ENCODE results near the gene GPX2.

The GPX2 gene

DNA sequence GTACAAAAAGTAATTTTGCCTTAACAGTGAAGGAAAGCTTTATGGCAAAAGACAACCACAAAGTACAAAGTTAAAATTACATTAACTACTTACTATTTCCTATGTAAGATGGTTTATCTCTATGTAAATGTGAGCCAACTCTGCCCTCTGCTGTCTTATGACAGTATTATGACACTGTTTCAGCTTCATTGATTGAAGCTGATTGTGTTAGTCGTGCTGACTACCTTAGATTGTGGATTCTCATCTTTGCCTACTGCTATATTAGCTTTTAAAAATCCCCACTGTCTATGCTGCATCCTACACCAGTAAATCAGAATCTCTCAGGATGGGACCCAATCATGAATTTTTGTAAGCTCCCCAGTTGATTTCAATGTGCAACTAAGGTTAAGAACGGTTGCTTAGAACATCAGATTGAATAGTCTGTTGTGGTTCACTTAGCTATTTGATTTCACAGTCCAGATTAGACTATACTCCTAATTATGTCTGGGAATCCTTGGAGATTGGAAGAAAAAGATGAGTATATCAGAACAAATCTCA is 50.6 kb downstream of the GPX2 start:
- FAIRE-seq: peak; percentile 90
- DNase-seq (ENCODE audit: insufficient read length): no peak
- no peak for TF ChIP-seq POLR2AphosphoS5 (IDR thresholded peaks at IDR 0.05; ENCODE audit: low read depth, low read length)
- no peak for TF ChIP-seq POLR2A (IDR thresholded peaks at IDR 0.05; ENCODE audit: low read depth, low read length)
- no peak for TF ChIP-seq TAF1 (IDR thresholded peaks at IDR 0.05; ENCODE audit: borderline replicate concordance, low read depth, low read length)

DNA sequence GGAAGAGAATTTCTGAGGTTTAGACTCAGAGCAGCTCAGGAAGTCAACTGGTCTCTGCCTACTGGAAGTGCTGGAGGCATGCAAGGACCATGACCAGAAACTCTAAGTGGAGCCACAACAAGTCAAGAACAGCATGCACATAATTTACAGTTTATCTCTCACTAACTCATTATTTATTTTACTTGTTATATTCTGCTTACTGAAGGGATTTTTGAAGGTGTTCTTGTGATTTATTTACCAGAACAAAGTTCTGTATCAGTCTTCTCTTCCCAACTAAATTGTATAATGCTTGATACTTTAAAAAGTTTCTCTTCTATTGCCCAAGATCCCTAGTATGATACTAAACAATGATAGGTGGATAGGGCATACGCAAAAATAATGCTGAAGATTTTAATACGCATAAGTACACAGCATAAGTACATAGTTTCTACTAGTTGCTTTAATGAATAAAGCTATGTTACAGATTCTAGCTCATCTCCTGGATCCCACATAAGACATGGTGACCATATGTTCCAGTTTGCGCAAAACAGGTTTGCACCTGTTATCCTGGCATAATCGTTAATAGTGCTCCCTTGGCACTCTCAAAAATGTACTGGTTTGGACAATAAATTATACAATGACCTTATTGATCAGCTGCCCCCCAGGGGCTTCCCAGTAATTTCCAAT is 51.2 kb downstream of the GPX2 start:
- DNase-seq (ENCODE audit: insufficient read length) (no peak), FAIRE-seq (no peak)
- TF ChIP-seq POLR2A (IDR thresholded peaks at IDR 0.05; ENCODE audit: low read depth, low read length): no peak
- no peak for TF ChIP-seq POLR2AphosphoS5 (IDR thresholded peaks at IDR 0.05; ENCODE audit: low read depth, low read length)
- TF ChIP-seq TAF1 (IDR thresholded peaks at IDR 0.05; ENCODE audit: borderline replicate concordance, low read depth, low read length): no peak

DNA sequence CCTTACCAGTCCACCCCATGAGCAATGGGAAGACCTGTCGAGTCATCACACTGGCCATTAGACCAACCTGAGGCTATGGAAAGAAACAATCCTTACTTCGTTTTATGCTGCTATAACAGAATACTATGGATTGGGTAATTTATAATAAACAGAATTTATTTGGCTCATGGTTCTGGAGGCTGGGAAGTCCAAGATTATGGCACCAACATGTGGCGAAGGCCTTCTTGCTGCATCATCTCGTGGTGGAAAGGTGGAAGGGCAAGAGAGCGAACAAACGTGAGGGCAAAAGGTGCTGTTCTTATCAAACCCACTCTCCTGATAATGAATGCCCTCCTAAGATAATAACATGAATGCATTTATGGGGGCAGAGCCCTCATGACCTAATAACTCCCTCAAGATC is 53.2 kb downstream of the GPX2 start:
- DNase-seq (ENCODE audit: insufficient read length) (no peak), FAIRE-seq (no peak)
- TF ChIP-seq POLR2AphosphoS5 (IDR thresholded peaks at IDR 0.05; ENCODE audit: low read depth, low read length): no peak
- no peak for TF ChIP-seq TAF1 (IDR thresholded peaks at IDR 0.05; ENCODE audit: borderline replicate concordance, low read depth, low read length)
- no peak for TF ChIP-seq POLR2A (IDR thresholded peaks at IDR 0.05; ENCODE audit: low read depth, low read length)

Measured in GM12892 (cell line).